Bronchial epithelial cell (primary cell): ENCODE data around the gene TTLL8. TPM values are rescaled to one million over a fixed set of nuclear protein-coding genes. Genes with fewer than 3 reads are reported as not detected.

ENCODE experiments used
- DNase-seq: peaks from one replicate; pipeline ENCODE4 v3.0.0-alpha.2; 2010; ENCODE audit warnings: low read depth
- FAIRE-seq: peaks from 2 replicates; lab custom pipeline; 2011; peaks lifted over from hg19 to GRCh38; lab: Jason Lieb, UNC
- H3K27me3 ChIP-seq: 2 replicates; pipeline ENCODE4 v1.5.1; 2011; ENCODE audit warnings: low read length; ENCODE audit not compliant: control insufficient read depth, insufficient read depth
- H3K36me3 ChIP-seq: 2 replicates; pipeline ENCODE4 v1.5.1; 2011; ENCODE audit warnings: low read length; ENCODE audit not compliant: control insufficient read depth, insufficient read depth
- H3K4me3 ChIP-seq: 2 replicates; pipeline ENCODE4 v1.5.1; 2011; ENCODE audit warnings: mild to moderate bottlenecking, low read depth, low read length, control low read depth
- CTCF ChIP-seq: IDR thresholded peaks from 2 replicates; pipeline ENCODE4 v1.5.1; 2011; ENCODE audit warnings: mild to moderate bottlenecking, moderate library complexity, low read length, control low read depth, inconsistent platforms; ENCODE audit not compliant: insufficient read depth, severe bottlenecking
- total RNA-seq: library from RNA; depleted of rRNA; stranded (reverse); fragments of >200 nt; gene quantifications from 2 replicates; pipeline ENCODE4 v1.2.1, GENCODE V29; 2014

The TTLL8 gene
- total RNA-seq, 1 donor from 2014 or later, result not detected

- no peaks in the 10 kb centered on the region for H3K27me3 ChIP-seq
- H3K4me3 ChIP-seq, result no peak overlapping the region
- FAIRE-seq (no peak), DNase-seq (no peak)
- no peak for TF ChIP-seq CTCF
- no peaks in the 10 kb centered on the region for H3K36me3 ChIP-seq
These were observed 43.9 kb upstream of the TTLL8 start for GRCh38 chr22:50101870-50102565.

- no peaks in the 10 kb centered on the region for H3K36me3 ChIP-seq
- no peak for TF ChIP-seq CTCF
- H3K27me3 ChIP-seq, result no peaks in the 10 kb centered on the region
- FAIRE-seq (no peak), DNase-seq (no peak)
- no peak overlapping the region for H3K4me3 ChIP-seq
These were observed 40.0 kb upstream of the TTLL8 start for GRCh38 chr22:50098052-50098451.

- peaks cover 1% of the 10 kb centered on the region for H3K27me3 ChIP-seq
- H3K36me3 ChIP-seq, result no peaks in the 10 kb centered on the region
- no peak for FAIRE-seq
- no peak overlapping the region for H3K4me3 ChIP-seq
- TF ChIP-seq CTCF, result no peak
- DNase-seq, result no peak
These were observed 34.2 kb upstream of the TTLL8 start for GRCh38 chr22:50092342-50092741.

GRCh38 chr22:50091092-50091768 lies 33.1 kb upstream of the TTLL8 start:
- Histone ChIP-seq H3K27me3 (peaks cover 1% of the 10 kb centered on the region), H3K4me3 (no peak overlapping the region), H3K36me3 (no peaks in the 10 kb centered on the region)
- DNase-seq, result no peak
- FAIRE-seq, result no peak
- no peak for TF ChIP-seq CTCF

- peaks cover 1% of the 10 kb centered on the region for H3K27me3 ChIP-seq
- H3K4me3 ChIP-seq, result no peak overlapping the region
- no peak for DNase-seq
- TF ChIP-seq CTCF, result no peak
- no peak for FAIRE-seq
- no peaks in the 10 kb centered on the region for H3K36me3 ChIP-seq
These were observed 32.3 kb upstream of the TTLL8 start for GRCh38 chr22:50090412-50090714.
